Trophoblast cell (in vitro differentiated cells and primary cell): ENCODE measurements around the gene WHAMM.

Experiments used
- DNase-seq, 2 donors: peaks; one replicate each; pipeline ENCODE4 v3.0.0-alpha.2; 2016
- H2AFZ ChIP-seq: 2 replicates; pipeline ENCODE4 v1.6.1; 2013; ENCODE audit warnings: low read length, moderate library complexity, mild to moderate bottlenecking; ENCODE audit not compliant: insufficient read depth, poor library complexity
- H2AK5ac ChIP-seq: 2 replicates; pipeline ENCODE4 v1.6.1; 2013; ENCODE audit warnings: mild to moderate bottlenecking, low read length
- H2BK120ac ChIP-seq: 2 replicates; pipeline ENCODE4 v1.6.1; 2013; ENCODE audit warnings: low read length, mild to moderate bottlenecking, moderate library complexity; ENCODE audit not compliant: insufficient read depth, poor library complexity
- H2BK12ac ChIP-seq: 2 replicates; pipeline ENCODE4 v1.6.1; 2013; ENCODE audit warnings: mild to moderate bottlenecking, low read length, moderate library complexity
- H2BK5ac ChIP-seq: 2 replicates; pipeline ENCODE4 v1.6.1; 2013; ENCODE audit warnings: low read length, low read depth, moderate library complexity, mild to moderate bottlenecking; ENCODE audit not compliant: poor library complexity
- H3K14ac ChIP-seq: 2 replicates; pipeline ENCODE4 v1.6.1; 2013; ENCODE audit warnings: mild to moderate bottlenecking, low read length
- H3K18ac ChIP-seq: 2 replicates; pipeline ENCODE4 v1.6.1; 2013; ENCODE audit warnings: mild to moderate bottlenecking, low read length
- H3K23ac ChIP-seq: 2 replicates; pipeline ENCODE4 v1.6.1; 2013; ENCODE audit warnings: low read length
- H3K27ac ChIP-seq: 2 replicates; pipeline ENCODE4 v1.5.1; 2013; ENCODE audit warnings: low read depth, mild to moderate bottlenecking, inconsistent platforms, low read length, moderate library complexity
- H3K27me3 ChIP-seq: 2 replicates; pipeline ENCODE4 v1.6.1; 2013; ENCODE audit warnings: inconsistent platforms, mild to moderate bottlenecking, low read length, moderate library complexity; ENCODE audit not compliant: insufficient read depth
- H3K36me3 ChIP-seq, 2 experiments: 1 replicate in 1 of 2; 2 replicates in 1 of 2; pipeline ENCODE4 v1.6.1; 2013; ENCODE audit warnings: low read length in 2 of 2, mild to moderate bottlenecking in 2 of 2, moderate library complexity in 1 of 2; ENCODE audit not compliant: insufficient read depth in 2 of 2, control insufficient read depth in 1 of 2
- H3K4ac ChIP-seq: 2 replicates; pipeline ENCODE4 v1.6.1; 2013; ENCODE audit warnings: low read depth, mild to moderate bottlenecking, low read length, moderate library complexity
- H3K4me1 ChIP-seq, 2 experiments: 1 replicate in 1 of 2; 2 replicates in 1 of 2; pipeline ENCODE4 v1.6.1; 2013; ENCODE audit warnings: low read length in 2 of 2, mild to moderate bottlenecking in 2 of 2, moderate library complexity in 1 of 2; ENCODE audit not compliant: insufficient read depth in 2 of 2, control insufficient read depth in 1 of 2
- H3K4me2 ChIP-seq: 2 replicates; pipeline ENCODE4 v1.6.1; 2013; ENCODE audit warnings: inconsistent platforms, mild to moderate bottlenecking, low read length, moderate library complexity
- H3K4me3 ChIP-seq: 2 replicates; pipeline ENCODE4 v1.5.1; 2013; ENCODE audit warnings: mild to moderate bottlenecking, low read depth, low read length, inconsistent platforms
- H3K79me1 ChIP-seq: one replicate; pipeline ENCODE4 v1.6.1; 2013; ENCODE audit warnings: low read length
- H3K79me2 ChIP-seq: 2 replicates; pipeline ENCODE4 v1.6.1; 2013; ENCODE audit warnings: low read length, mild to moderate bottlenecking; ENCODE audit not compliant: control insufficient read depth, insufficient read depth, poor library complexity
- H3K9ac ChIP-seq: 2 replicates; pipeline ENCODE4 v1.6.1; 2013; ENCODE audit warnings: mild to moderate bottlenecking, low read length
- H3K9me3 ChIP-seq: 2 replicates; pipeline ENCODE4 v1.6.1; 2013; ENCODE audit warnings: low read depth, mild to moderate bottlenecking, control low read depth, inconsistent platforms, low read length; ENCODE audit not compliant: insufficient read depth
- H4K12ac ChIP-seq: 2 replicates; pipeline ENCODE4 v1.6.1; 2013; ENCODE audit warnings: low read depth, mild to moderate bottlenecking, low read length, moderate library complexity
- H4K8ac ChIP-seq: 2 replicates; pipeline ENCODE4 v1.6.1; 2013; ENCODE audit warnings: low read depth, mild to moderate bottlenecking, low read length, moderate library complexity
- H4K91ac ChIP-seq: one replicate; pipeline ENCODE4 v1.6.1; 2013; ENCODE audit warnings: low read depth, mild to moderate bottlenecking, low read length, moderate library complexity
- WGBS: extraction: QIAGEN DNeasy Blood & Tissue Kit; methylation state at CpG from one replicate; pipeline ENCODE4 v1.1.7; 2013; ENCODE audit warnings: missing lambda C conversion rate; ENCODE audit not compliant: insufficient read length, insufficient coverage; ENCODE audit errors: extremely low coverage; 5-methylcytosine and 5-hydroxymethylcytosine counted together

WHAMM gene

DNA sequence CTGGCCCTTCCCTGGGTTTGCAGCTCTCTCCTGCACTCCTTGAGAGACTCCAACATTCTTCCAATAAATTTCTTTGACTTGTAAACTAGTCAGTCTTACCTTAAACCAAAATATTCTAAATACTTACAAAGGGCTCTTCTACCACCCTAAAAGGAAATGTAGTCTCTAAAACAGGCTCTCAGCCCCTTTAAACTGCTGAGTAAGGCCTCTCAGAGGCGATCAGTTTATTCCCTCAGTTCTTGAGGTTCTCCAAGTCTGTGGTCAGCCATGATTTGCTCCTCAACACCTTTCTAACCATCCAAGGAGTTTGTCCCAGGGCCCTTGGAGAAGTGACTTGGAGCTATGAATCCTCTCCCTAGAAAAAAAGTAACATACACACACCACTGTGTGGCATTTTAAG, 64.8 kb downstream of the WHAMM start:
- Histone ChIP-seq H3K4me2 (no peak overlapping the region), H3K79me2 (no peaks in the 10 kb centered on the region), H3K23ac (no peak overlapping the region), H3K27ac (no peak overlapping the region), H2BK12ac (no peak overlapping the region), H4K91ac (no peak overlapping the region), H3K9ac (no peak overlapping the region), H3K14ac (no peak overlapping the region), H2AFZ (no peak overlapping the region), H3K4ac (no peak overlapping the region), H2BK5ac (no peak overlapping the region), H4K8ac (no peak overlapping the region), H3K79me1 (no peaks in the 10 kb centered on the region), H2AK5ac (no peak overlapping the region), H3K36me3 (no peaks in the 10 kb centered on the region), H4K12ac (no peak overlapping the region), H3K9me3 (no peaks in the 10 kb centered on the region), H3K18ac (no peak overlapping the region), H3K4me1 (no peaks in the 10 kb centered on the region), H2BK120ac (no peak overlapping the region), H3K27me3 (no peaks in the 10 kb centered on the region), H3K4me3 (no peak overlapping the region)
- WGBS: no CpG with 5 or more reads among the region's 1 CpG
- DNase-seq: no peak

- Histone ChIP-seq H2BK120ac (no peak overlapping the region), H3K14ac (no peak overlapping the region), H3K23ac (no peak overlapping the region), H3K27ac (no peak overlapping the region), H3K4ac (no peak overlapping the region), H3K79me1 (no peaks in the 10 kb centered on the region), H3K27me3 (no peaks in the 10 kb centered on the region), H3K36me3 (no peaks in the 10 kb centered on the region), H2BK12ac (no peak overlapping the region), H3K79me2 (no peaks in the 10 kb centered on the region), H3K4me2 (no peak overlapping the region), H3K18ac (no peak overlapping the region), H4K91ac (no peak overlapping the region), H3K4me3 (no peak overlapping the region), H3K9me3 (no peaks in the 10 kb centered on the region), H4K8ac (no peak overlapping the region), H4K12ac (no peak overlapping the region), H2AFZ (no peak overlapping the region), H3K4me1 (no peaks in the 10 kb centered on the region), H3K9ac (no peak overlapping the region), H2AK5ac (no peak overlapping the region), H2BK5ac (no peak overlapping the region)
- no peak for DNase-seq
- no CpG with 5 or more reads among the region's 10 CpGs for WGBS
Observed at GRCh38 chr15:82874961-82875360, 65.5 kb downstream of the WHAMM start.

- Histone ChIP-seq H2BK120ac (no peak overlapping the region), H3K9me3 (no peaks in the 10 kb centered on the region), H2AFZ (no peak overlapping the region), H3K4me3 (no peak overlapping the region), H3K14ac (no peak overlapping the region), H3K4ac (no peak overlapping the region), H2AK5ac (no peak overlapping the region), H3K9ac (no peak overlapping the region), H2BK12ac (no peak overlapping the region), H4K91ac (no peak overlapping the region), H3K27ac (no peak overlapping the region), H4K12ac (no peak overlapping the region), H3K4me2 (no peak overlapping the region), H3K36me3 (no peaks in the 10 kb centered on the region), H3K79me2 (no peaks in the 10 kb centered on the region), H2BK5ac (no peak overlapping the region), H3K27me3 (no peaks in the 10 kb centered on the region), H3K18ac (no peak overlapping the region), H3K23ac (no peak overlapping the region), H3K79me1 (no peaks in the 10 kb centered on the region), H3K4me1 (no peaks in the 10 kb centered on the region), H4K8ac (no peak overlapping the region)
- WGBS: no CpG with 5 or more reads among the region's 7 CpGs
- no peak for DNase-seq
Observed at GRCh38 chr15:82875411-82876003, 66.1 kb downstream of the WHAMM start.

DNA sequence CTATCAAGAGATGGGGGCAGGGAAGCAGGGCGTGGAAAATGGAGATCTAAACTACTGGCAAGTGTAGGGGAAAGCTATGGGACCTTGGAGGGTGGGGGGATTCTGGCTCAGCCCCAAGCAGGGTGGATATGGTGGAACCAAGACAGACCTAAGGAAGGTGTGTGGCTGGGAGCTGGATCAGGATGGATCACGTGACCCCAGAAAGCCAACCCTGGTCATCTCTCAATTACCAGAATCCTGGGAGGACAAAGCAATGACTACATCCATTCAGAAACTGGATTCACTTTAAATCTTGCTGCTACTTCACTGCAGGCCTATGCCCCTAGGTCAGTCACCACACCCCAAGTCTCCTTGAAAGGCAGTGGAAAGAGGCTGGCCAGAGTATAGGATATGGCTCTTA, 68.4 kb downstream of the WHAMM start:
- no CpG with 5 or more reads among the region's 2 CpGs for WGBS

More for the DNA sequence above, 68.4 kb downstream of the WHAMM start:
- H2BK12ac ChIP-seq: no peak overlapping the region
- H3K9ac ChIP-seq: no peak overlapping the region
- no peak overlapping the region for H4K12ac ChIP-seq
- no peak overlapping the region for H2AK5ac ChIP-seq
- no peaks in the 10 kb centered on the region for H3K36me3 ChIP-seq
- H3K23ac ChIP-seq: no peak overlapping the region
- no peak overlapping the region for H3K4ac ChIP-seq
- no peak overlapping the region for H2AFZ ChIP-seq
- no peak for DNase-seq
- H3K18ac ChIP-seq: no peak overlapping the region
- H3K79me2 ChIP-seq: no peaks in the 10 kb centered on the region
- H3K27ac ChIP-seq: no peak overlapping the region
- H3K4me1 ChIP-seq: no peaks in the 10 kb centered on the region
- H3K4me2 ChIP-seq: no peak overlapping the region
- no peak overlapping the region for H2BK5ac ChIP-seq
- H3K4me3 ChIP-seq: no peak overlapping the region
- no peak overlapping the region for H3K14ac ChIP-seq
- no peaks in the 10 kb centered on the region for H3K27me3 ChIP-seq
- H3K9me3 ChIP-seq: peaks cover 2% of the 10 kb centered on the region
- H3K79me1 ChIP-seq: no peaks in the 10 kb centered on the region
- no peak overlapping the region for H4K91ac ChIP-seq
- no peak overlapping the region for H4K8ac ChIP-seq
- no peak overlapping the region for H2BK120ac ChIP-seq
